ENCODE measurements around the gene BEST2. TPM values are rescaled to one million over a fixed set of nuclear protein-coding genes. Genes with fewer than 3 reads are reported as not detected.
A peak's percentile ranks its signal among the peaks of the same experiment; 100 is the strongest.

The BEST2 gene
- total RNA-seq, 2 experiments from 2014 or later: not detected

DNA sequence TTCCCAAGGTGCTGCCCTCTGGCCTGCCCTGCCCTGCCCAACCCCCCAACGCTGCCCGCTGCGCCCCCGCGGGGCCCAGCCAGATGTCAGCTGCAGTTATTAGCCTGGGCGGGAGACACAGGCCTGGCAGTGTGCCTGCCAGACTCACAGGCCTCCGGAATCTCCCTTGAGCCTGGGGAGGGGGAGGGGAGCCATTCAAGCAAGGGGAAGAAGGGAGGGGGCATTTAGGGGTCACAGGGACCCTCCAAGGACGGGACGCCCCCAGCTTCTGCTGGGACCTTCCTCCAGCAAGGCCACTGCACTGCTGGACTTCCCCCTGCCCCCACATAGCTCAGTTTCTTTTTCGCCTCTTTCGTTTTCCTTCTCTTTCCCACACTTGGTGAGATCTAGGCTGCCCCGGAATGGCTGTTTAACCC is 37.1 kb downstream of the BEST2 start:
- ChIA-PET CTCF (interaction anchor here (0.9 to 5.0 kb wide), 5 partner anchors 11 to 31 kb away, joined by 3 to 41 read pairs (median 5); partner anchors contain the start of gene RNASEH2A), POLR2A (interaction anchor here (0.8 to 3.4 kb wide), 4 partner anchors 11 to 364 kb away, joined by 4 to 26 read pairs (median 5); partner anchors contain the start of gene TNPO2)
- H3K4me3 Mint-ChIP-seq: peak overlapping the region; percentile 94
- no peaks in the 10 kb centered on the region for H3K9me3 Mint-ChIP-seq
- peaks cover 23% of the 10 kb centered on the region for H3K36me3 Mint-ChIP-seq
- DNase-seq: peak; percentile 77
- H3K27me3 Mint-ChIP-seq: no peaks in the 10 kb centered on the region
- H3K27ac Mint-ChIP-seq: peak overlapping the region; percentile 96
- peaks cover 10% of the 10 kb centered on the region for H3K4me1 Mint-ChIP-seq (ENCODE audit: low read depth)
- intact Hi-C loops (cut with micrococcal nuclease): no loop called here

DNA sequence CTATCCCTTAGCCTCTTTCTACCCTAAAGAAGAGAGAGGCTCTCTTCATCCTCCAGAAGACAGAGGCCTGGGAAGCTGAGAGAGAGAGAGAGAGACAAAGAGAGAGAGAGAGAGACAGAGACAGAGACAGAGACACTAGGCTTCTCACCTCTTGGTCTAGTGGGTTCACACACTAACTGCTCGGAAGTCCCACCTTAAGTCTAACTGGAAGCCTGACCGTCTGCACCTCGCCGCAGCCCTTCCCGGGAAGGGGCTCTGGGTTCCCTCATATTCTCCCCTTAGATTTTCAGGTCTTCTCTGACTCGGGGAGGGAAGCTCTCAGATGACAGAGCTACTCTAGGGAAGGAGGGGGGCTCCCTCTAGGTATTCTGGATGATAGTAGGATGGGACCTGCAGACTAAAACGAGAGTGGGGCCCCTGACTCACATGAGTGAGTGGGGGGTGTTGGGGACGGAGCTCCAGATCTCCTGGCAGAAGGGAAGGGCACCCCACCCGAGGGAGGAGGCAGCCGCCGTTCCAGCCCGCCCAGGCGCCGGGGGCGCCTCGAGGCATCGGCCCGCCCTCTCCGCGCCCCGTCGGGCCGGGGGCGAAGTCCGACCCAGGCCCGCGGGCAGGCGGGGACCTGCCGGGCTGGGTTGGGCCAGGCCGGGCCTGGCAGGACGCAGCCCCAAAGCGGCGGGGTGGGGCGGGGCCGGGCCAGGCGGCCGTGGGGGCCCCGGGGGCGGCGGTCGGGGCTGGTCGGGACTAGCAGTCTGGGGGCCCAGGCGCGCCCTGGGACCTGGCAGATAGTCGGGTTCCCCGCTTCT is 37.7 kb downstream of the BEST2 start:
- CTCF ChIA-PET: interaction anchor here (0.9 to 5.0 kb wide), 5 partner anchors 12 to 32 kb away, joined by 3 to 41 read pairs (median 5); partner anchors contain the start of gene RNASEH2A
- peak overlapping the region; percentile 94 for H3K4me3 Mint-ChIP-seq
- no peaks in the 10 kb centered on the region for H3K9me3 Mint-ChIP-seq
- no peaks in the 10 kb centered on the region for H3K27me3 Mint-ChIP-seq
- H3K27ac Mint-ChIP-seq: peak overlapping the region; percentile 99
- POLR2A ChIA-PET: interaction anchor here (0.8 to 3.4 kb wide), 4 partner anchors 12 to 363 kb away, joined by 4 to 26 read pairs (median 5); partner anchors contain the start of gene TNPO2
- intact Hi-C loops (cut with micrococcal nuclease): no loop called here
- peaks cover 26% of the 10 kb centered on the region for H3K36me3 Mint-ChIP-seq
- DNase-seq: peak; percentile 64
- H3K4me1 Mint-ChIP-seq (ENCODE audit: low read depth): peaks cover 14% of the 10 kb centered on the region

DNA sequence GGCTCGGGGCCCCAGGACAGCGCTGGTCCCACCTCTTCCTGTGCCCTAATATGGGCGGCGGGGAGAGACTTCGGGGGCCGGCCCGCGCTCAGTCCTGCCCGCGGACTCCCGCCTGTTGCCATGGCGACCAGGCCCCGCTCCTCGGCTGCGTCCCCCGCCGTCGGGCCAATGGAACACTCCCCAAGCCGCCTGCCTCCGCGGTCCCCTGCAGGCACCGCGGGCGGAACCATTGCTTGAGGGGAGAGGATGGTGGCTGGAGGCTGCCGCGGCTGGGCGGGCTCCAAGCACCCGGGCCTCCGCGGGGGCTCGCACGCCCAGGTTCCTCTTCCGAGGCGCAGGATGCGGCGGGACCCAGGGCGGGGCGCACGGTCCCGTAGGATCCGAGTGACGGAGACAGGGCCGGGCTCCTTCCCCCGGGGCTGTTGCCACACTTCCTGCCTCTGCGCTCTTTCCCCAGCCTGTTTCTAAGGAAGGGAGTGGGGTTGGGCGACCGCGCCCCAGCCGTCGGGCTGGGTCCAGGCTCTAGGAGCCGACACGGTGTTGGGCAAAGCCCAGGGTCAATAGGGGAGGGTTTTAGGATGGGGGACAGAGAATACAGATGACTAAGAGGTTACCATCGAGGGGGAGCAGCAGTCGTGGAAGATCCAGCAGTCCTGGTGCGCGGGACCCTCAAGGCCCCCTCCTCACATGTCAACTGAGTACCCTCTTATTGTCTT is 38.5 kb downstream of the BEST2 start:
- peak; percentile 98 for DNase-seq
- intact Hi-C loops (cut with micrococcal nuclease): loop anchor here (2.0 to 5.0 kb wide), 7 partner anchors 53 to 1057 kb away; partner anchors contain the start of genes CALR, GET3, IER2 and STX10
- peaks cover 20% of the 10 kb centered on the region for H3K4me1 Mint-ChIP-seq (ENCODE audit: low read depth)
- no peaks in the 10 kb centered on the region for H3K9me3 Mint-ChIP-seq
- CTCF ChIA-PET: interaction anchor here (1.7 to 18.0 kb wide), 5 partner anchors 13 to 26 kb away, joined by 4 to 636 read pairs (median 41); partner anchors contain the start of genes HOOK2 and RNASEH2A
- peak overlapping the region; percentile 94 for H3K4me3 Mint-ChIP-seq
- POLR2A ChIA-PET: interaction anchor here (0.6 to 5.5 kb wide), 5 partner anchors 8 to 362 kb away, joined by 3 to 89 read pairs (median 26); no protein-coding TSS in a partner anchor
- H3K27ac Mint-ChIP-seq: peak overlapping the region; percentile 99
- H3K36me3 Mint-ChIP-seq: peaks cover 29% of the 10 kb centered on the region
- no peaks in the 10 kb centered on the region for H3K27me3 Mint-ChIP-seq

DNA sequence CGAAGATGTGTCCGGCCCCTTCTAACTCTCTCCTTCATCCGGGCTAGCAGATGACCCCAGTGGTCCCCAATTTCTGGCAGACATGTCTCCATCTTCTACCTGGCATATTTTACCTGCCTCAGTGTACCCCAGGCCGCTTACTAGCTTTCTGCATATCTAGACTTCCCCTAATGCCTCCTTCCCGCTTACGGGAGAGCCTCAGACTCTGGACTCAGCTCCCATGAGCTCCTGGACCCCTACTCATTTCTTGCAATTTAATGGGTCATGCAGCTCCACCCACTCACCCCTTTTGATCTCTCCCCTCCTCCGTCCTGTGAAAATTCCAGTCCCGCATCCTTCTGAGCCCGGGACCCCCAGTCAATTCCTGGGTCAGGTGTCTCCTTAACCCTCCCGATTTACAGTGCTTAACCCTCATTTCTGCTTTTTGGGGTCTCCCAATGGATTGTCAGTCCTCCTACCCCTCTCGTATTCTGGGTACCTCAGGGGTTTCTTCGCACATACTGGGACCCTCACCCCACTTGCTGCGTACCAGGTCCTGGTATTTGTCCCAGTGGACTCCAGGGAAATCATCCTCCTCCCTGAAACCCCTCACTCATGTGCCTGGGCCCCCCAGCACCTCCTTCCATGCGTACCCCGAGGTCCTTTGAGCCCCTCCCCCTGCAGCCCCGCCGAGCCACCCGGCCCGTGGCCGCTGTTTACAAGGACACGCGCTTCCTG is 39.2 kb downstream of the BEST2 start:
- ChIA-PET POLR2A (interaction anchor here (0.6 to 5.5 kb wide), 15 partner anchors 9 to 1056 kb away, joined by 3 to 89 read pairs (median 5); partner anchors contain the start of genes HOOK2, RAD23A, THSD8 and TNPO2), CTCF (interaction anchor here (0.7 to 18.0 kb wide), 7 partner anchors 8 to 175 kb away, joined by 3 to 636 read pairs (median 7); partner anchors contain the start of genes HOOK2 and TNPO2)
- Mint-ChIP-seq H3K36me3 (peaks cover 29% of the 10 kb centered on the region), H3K9me3 (no peaks in the 10 kb centered on the region), H3K27me3 (no peaks in the 10 kb centered on the region), H3K4me3 (peak overlapping the region; percentile 94), H3K4me1 (ENCODE audit: low read depth) (peaks cover 25% of the 10 kb centered on the region), H3K27ac (peak overlapping the region; percentile 99)
- peak; percentile 44 for DNase-seq
- intact Hi-C loops (cut with micrococcal nuclease): loop anchor here (1.0 to 5.0 kb wide), 9 partner anchors 8 to 1057 kb away; partner anchors contain the start of genes CALR, GET3, IER2 and STX10

DNA sequence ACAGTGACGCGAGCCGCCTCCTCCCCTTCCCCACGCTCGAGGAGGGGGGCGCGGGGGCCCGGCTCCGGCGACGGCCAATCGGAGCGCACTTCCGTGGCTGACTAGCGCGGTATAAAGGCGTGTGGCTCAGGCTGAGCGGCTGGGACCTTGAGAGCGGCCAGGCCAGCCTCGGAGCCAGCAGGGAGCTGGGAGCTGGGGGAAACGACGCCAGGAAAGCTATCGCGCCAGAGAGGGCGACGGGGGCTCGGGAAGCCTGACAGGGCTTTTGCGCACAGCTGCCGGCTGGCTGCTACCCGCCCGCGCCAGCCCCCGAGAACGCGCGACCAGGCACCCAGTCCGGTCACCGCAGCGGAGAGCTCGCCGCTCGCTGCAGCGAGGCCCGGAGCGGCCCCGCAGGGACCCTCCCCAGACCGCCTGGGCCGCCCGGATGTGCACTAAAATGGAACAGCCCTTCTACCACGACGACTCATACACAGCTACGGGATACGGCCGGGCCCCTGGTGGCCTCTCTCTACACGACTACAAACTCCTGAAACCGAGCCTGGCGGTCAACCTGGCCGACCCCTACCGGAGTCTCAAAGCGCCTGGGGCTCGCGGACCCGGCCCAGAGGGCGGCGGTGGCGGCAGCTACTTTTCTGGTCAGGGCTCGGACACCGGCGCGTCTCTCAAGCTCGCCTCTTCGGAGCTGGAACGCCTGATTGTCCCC is 39.9 kb downstream of the BEST2 start, which contains the start of gene JUNB:
Gene JUNB (plus strand): TSS at position 142 of the 706 bp plus-strand sequence. CDS start 286 bp downstream, at position 428.
- POLR2A ChIA-PET: interaction anchor here (0.9 to 5.5 kb wide), 17 partner anchors 9 to 1055 kb away, joined by 3 to 89 read pairs (median 5); partner anchors contain the start of genes HOOK2, RAD23A, THSD8 and TNPO2
- CTCF ChIA-PET: interaction anchor here (0.7 to 18.0 kb wide), 8 partner anchors 9 to 174 kb away, joined by 3 to 636 read pairs (median 6); partner anchors contain the start of genes HOOK2 and TNPO2
- no peaks in the 10 kb centered on the region for H3K27me3 Mint-ChIP-seq
- H3K4me3 Mint-ChIP-seq: peak within 1 kb of the TSS; percentile 94
- DNase-seq: peak; percentile 98
- peaks cover 32% of the 10 kb centered on the region for H3K4me1 Mint-ChIP-seq (ENCODE audit: low read depth)
- peak within 1 kb of the TSS; percentile 99 for H3K27ac Mint-ChIP-seq
- no peaks in the 10 kb centered on the region for H3K9me3 Mint-ChIP-seq
- H3K36me3 Mint-ChIP-seq: peaks cover 30% of the 10 kb centered on the region
- intact Hi-C loops (cut with micrococcal nuclease): loop anchor here (1.0 to 5.0 kb wide), 9 partner anchors 9 to 1056 kb away; partner anchors contain the start of genes CALR, GET3, IER2 and STX10

DNA sequence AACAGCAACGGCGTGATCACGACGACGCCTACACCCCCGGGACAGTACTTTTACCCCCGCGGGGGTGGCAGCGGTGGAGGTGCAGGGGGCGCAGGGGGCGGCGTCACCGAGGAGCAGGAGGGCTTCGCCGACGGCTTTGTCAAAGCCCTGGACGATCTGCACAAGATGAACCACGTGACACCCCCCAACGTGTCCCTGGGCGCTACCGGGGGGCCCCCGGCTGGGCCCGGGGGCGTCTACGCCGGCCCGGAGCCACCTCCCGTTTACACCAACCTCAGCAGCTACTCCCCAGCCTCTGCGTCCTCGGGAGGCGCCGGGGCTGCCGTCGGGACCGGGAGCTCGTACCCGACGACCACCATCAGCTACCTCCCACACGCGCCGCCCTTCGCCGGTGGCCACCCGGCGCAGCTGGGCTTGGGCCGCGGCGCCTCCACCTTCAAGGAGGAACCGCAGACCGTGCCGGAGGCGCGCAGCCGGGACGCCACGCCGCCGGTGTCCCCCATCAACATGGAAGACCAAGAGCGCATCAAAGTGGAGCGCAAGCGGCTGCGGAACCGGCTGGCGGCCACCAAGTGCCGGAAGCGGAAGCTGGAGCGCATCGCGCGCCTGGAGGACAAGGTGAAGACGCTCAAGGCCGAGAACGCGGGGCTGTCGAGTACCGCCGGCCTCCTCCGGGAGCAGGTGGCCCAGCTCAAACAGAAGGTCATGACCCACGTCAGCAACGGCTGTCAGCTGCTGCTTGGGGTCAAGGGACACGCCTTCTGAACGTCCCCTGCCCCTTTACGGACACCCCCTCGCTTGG is 40.7 kb downstream of the BEST2 start:
- H3K4me3 Mint-ChIP-seq: peak overlapping the region; percentile 94
- no peaks in the 10 kb centered on the region for H3K27me3 Mint-ChIP-seq
- peak; percentile 85 for DNase-seq
- no peaks in the 10 kb centered on the region for H3K9me3 Mint-ChIP-seq
- H3K36me3 Mint-ChIP-seq: peaks cover 32% of the 10 kb centered on the region
- CTCF ChIA-PET: interaction anchor here (0.7 to 18.0 kb wide), 9 partner anchors 9 to 173 kb away, joined by 3 to 636 read pairs (median 6); partner anchors contain the start of genes GET3, HOOK2 and TNPO2
- POLR2A ChIA-PET: interaction anchor here (0.6 to 5.5 kb wide), 19 partner anchors 9 to 1292 kb away, joined by 3 to 89 read pairs (median 5); partner anchors contain the start of genes RAD23A, RNASEH2A, THSD8 and TNPO2
- peaks cover 30% of the 10 kb centered on the region for H3K4me1 Mint-ChIP-seq (ENCODE audit: low read depth)
- intact Hi-C loops (cut with micrococcal nuclease): loop anchor here (5.0 kb wide), 5 partner anchors 70 to 1055 kb away; partner anchors contain the start of genes IER2, STX10, TNPO2 and ZNF490
- peak overlapping the region; percentile 99 for H3K27ac Mint-ChIP-seq

DNA sequence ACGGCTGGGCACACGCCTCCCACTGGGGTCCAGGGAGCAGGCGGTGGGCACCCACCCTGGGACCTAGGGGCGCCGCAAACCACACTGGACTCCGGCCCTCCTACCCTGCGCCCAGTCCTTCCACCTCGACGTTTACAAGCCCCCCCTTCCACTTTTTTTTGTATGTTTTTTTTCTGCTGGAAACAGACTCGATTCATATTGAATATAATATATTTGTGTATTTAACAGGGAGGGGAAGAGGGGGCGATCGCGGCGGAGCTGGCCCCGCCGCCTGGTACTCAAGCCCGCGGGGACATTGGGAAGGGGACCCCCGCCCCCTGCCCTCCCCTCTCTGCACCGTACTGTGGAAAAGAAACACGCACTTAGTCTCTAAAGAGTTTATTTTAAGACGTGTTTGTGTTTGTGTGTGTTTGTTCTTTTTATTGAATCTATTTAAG is 41.3 kb downstream of the BEST2 start:
- POLR2A ChIA-PET: interaction anchor here (0.7 to 5.5 kb wide), 11 partner anchors 9 to 362 kb away, joined by 3 to 89 read pairs (median 10); partner anchors contain the start of genes PRDX2, RNASEH2A, THSD8 and TNPO2
- DNase-seq: no peak
- Mint-ChIP-seq H3K9me3 (no peaks in the 10 kb centered on the region), H3K27me3 (no peaks in the 10 kb centered on the region), H3K36me3 (peaks cover 32% of the 10 kb centered on the region), H3K27ac (peak overlapping the region; percentile 99), H3K4me1 (ENCODE audit: low read depth) (peaks cover 30% of the 10 kb centered on the region), H3K4me3 (peak overlapping the region; percentile 94)
- CTCF ChIA-PET: interaction anchor here (1.0 to 18.0 kb wide), 6 partner anchors 8 to 59 kb away, joined by 3 to 636 read pairs (median 6); partner anchors contain the start of genes GET3 and HOOK2
- intact Hi-C loops (cut with micrococcal nuclease): loop anchor here (5.0 kb wide), 5 partner anchors 71 to 1054 kb away; partner anchors contain the start of genes IER2, STX10, TNPO2 and ZNF490

DNA sequence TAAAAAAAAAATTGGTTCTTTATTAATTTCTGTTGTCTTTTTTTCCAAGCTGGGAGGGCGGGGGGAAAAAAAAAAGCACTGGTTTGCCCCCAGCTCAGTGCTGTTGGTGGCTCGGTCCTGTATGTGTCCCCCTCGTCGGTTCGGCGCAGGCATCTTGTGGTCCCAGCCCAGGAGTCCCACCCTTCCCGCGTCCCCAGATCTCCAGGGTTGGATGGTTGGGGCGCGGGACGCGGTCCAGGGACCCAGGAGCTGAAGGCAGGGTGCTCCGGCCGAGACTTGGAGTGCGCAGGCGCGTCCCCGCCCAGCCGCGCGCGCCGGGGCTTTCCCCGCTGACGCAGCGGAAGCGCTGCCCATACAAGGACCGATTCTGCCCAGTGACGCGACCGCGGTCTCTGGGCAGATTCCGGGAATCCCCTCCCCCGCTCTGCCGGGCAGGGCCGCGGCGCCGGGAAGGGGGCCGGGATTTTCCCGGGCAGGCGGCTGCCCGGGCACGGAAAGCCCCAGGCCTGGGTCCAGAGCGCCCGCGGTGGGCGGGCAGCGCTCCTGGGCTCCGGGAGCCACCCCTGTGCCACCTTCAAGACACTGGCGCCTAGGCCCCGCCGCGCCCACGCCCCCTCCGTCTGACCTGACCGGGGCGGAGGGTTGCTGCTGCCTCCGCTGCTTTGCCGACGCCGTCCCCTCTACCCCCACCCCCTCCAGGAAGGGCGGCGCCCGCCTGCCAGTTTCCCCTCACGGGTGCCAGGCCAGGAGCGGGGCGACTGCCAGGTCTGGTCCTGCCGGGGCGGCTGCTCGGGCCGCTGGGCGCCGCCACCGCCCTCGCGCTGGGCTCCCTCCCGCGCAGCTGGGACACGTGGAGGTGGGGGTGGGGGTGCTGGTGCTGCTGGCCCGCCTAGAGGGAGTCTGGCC is 42.0 kb downstream of the BEST2 start:
- DNase-seq: peak; percentile 95
- intact Hi-C loops (cut with micrococcal nuclease): loop anchor here (5.0 kb wide), 5 partner anchors 71 to 1054 kb away; partner anchors contain the start of genes IER2, STX10, TNPO2 and ZNF490
- CTCF ChIA-PET: interaction anchor here (0.6 to 18.0 kb wide), 6 partner anchors 11 to 60 kb away, joined by 3 to 636 read pairs (median 4); partner anchors contain the start of genes GET3, HOOK2 and TRIR
- H3K9me3 Mint-ChIP-seq: no peaks in the 10 kb centered on the region
- peak overlapping the region; percentile 99 for H3K27ac Mint-ChIP-seq
- H3K36me3 Mint-ChIP-seq: peaks cover 32% of the 10 kb centered on the region
- H3K4me3 Mint-ChIP-seq: peak overlapping the region; percentile 94
- H3K4me1 Mint-ChIP-seq (ENCODE audit: low read depth): peaks cover 24% of the 10 kb centered on the region
- POLR2A ChIA-PET: interaction anchor here (0.7 to 5.5 kb wide), 11 partner anchors 8 to 361 kb away, joined by 3 to 89 read pairs (median 17); partner anchors contain the start of genes PRDX2, RNASEH2A, THSD8 and TNPO2
- no peaks in the 10 kb centered on the region for H3K27me3 Mint-ChIP-seq
